CD4-positive, alpha-beta T cell treated with Interferon gamma for 1 hour (primary cell): ENCODE data around the gene PRICKLE1.
"Not testable (repeated sequence)": the region's sequence is repeated elsewhere in the genome, so short reads cannot be mapped to it uniquely, and the experiment has no call there.

Source experiments
- DNase-seq: peaks from one replicate; pipeline ENCODE4 v3.0.0-alpha.2; 2020

PRICKLE1 gene

DNA sequence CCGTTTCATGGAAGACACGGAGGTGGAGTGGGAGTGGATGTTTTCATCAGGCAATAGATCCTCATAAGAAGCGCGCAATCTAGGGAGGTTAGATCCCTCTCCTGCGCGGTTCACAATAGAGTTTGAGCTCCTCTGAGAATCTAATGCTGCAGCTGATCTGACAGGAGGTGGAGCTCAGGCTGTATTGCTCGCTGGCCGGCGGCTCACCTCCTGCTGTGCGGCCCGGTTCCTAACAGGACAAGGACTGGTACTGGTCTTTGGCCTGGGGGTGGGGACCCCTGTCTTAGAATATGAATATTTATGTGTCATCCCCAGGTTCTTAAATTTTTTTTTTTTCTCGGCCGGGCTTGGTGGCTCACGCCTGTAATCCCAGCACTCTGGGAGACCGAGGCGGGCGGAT, 36.7 kb downstream of the PRICKLE1 start:
- no peak for DNase-seq

DNA sequence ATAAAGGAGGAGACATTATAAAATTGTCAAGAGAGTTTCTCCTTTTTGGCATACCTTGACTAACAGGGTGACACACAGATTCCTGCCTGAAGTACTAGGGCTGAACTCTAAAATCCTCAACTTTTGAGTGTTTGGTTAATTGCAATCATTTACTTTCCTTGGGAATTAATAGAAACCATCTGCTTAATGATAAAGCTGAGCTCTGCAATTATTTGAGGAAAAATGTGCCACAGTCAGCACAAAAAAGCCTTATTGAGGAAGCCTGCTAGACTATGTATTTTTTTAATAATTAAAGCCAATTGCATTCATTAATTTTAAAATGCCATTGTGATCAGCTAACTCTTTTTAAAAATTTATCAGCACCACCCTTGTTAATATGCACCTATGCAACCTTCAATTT, 38.7 kb downstream of the PRICKLE1 start:
- no peak for DNase-seq

DNA sequence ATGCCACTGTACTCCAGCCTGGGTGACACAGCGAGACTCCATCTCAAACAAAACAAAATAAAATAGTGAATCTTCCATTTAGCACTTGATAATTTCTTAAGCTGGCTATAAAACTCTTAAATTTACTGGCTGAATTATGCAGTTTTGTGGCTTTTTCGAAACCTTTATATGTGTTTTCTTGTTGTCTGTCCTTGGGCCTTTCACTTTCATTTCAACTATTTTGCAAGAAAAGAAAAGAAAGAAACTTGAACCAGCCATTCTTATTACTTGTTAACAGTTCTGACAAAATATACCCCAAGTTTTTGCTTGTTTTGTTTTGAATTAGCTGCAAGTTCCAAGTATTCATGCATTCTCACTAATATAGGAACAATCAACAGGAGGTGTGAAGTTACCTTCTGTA, 42.8 kb downstream of the PRICKLE1 start:
- DNase-seq: no peak

DNA sequence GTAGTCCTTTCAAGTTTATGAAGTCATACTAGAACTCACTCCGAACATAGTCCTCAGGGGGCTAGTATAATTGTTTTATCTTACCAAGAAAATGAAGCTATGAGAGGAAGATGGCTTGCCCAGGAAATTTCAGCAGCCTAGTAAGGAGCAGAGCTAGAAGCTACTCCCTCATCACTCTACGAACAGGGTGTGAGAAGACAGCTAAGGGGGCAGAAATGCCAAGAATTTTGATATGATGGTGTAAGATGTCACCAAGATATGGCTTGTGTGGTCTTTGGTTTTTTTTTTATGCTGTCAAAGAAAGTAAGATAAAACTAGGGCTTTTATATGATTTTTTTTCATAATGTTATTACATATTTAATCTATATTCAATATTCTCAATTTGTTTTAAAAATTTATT, 47.6 kb downstream of the PRICKLE1 start:
- no peak for DNase-seq

DNA sequence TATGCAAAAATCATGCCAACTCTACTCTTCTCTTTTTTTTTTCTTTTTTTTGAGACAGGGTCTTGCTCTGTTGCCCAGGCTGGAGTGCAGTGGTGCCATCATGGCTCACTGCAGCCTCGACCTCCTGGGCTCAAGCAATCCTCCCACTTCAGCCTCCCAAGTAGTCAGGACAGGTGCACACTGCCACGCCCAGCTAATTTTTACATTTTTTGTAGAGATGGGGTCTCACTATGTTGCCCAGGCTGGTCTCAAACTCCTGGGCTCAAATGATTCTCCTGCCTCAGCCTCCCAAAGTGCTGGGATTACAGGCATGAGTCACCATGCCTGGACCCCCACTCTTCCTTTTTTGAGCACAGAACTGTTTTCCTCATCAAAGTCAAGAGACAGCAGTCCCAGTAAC, 48.2 kb downstream of the PRICKLE1 start:
- DNase-seq: not testable (repeated sequence)

DNA sequence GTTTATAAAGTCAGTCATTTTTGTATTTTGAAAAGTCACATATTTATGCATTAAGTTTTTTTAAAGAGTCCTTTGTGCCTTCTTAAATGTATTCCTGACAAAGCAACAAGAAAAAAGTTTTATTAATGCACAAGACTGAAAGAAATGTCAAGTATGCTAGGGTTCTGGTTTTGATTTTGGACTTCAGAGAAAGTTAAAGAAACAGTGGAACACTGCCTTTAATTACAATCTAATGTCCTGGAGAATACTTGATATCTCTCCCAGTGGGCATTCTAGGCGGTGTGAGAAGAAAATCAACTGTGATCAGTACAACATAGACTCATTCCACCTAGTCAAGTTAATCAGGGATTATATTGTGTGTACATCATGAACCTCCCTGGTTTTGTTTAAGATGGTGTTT, 49.9 kb downstream of the PRICKLE1 start:
- no peak for DNase-seq

DNA sequence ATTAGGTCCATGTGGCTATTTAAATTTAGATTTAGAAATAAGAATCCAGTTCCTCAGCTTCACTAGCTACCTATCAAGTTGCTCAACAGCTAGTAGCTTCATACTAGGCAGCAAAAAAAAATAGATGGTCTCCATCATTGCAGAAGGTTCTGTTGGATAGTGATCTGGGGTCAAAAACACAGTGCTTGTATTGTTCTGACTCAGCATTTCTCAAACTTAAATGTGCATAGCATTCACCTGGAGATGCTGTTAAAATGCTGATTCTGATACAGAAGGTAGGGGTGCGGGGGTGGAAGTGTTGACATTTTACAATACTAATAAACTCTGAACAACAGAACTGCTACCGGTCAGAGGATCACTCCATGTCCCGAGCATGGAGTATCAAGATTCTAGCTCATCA, 51.3 kb downstream of the PRICKLE1 start:
- no peak for DNase-seq

DNA sequence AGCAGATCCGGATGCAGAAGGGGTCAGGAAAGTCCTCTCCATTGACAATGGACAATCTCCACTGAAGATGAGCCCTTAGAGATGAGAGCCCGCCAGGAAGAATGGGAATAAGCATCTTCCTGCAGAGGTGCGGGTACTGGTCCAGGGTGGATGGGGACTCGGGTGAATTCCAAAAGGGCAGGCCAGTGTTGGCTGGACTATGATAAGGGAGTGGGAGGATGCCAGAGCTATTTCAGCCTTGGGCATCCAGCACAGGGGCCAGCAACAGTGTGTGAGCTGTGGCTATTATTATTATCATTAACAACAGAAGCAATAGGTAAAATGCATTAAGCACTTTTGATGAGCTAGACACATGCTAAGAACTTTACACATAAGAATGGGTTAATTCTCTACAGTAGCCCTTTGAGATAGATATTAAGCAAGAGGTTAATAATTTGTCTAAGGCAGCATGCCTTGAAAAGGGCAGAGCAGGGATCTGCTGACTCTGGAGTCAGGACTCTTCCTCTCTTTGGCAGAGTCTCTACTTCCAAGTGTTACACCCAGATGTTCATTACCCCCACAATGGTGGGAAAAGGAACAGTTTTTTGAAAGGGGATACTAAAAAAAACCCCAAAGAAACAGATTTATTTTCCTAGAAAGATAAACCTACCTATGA, 55.2 kb downstream of the PRICKLE1 start:
- DNase-seq: no peak

DNA sequence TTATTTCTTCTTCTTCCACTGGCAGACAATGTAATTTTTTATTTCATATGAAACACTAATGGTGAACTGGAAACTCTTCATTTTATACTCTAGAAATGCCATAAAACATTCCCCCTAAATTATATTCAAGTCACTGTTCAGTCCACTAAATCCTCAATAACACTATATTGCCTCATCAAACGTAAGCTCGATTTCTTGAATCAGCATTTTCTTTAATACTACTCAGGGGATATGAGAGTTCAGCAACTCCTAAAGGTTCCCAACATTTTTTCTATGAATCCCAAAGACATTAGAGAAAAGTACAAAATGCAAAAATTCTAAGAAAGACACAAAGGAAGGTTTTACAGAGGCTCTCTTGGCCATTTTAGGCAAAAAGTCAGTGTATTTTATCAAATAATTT, 59.3 kb downstream of the PRICKLE1 start:
- no peak for DNase-seq

DNA sequence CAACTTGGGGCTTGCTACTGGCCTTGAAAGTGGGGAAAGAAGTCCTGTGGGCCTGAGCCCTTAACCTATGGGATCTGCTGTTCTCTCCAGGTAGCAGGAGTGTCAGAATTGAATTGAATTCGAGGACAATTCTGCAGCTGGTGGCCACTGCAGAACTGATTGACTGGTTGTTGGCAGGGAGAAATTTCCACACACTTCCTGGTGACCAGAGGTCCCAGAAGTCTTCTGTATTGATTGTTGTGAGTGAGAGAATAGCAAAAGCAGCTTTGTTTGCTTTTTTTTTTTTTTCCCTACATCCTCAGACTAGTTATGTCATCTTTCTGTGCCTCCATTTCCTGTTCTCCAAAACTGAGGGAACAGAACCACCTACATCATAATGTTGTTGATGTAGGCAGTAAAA, 64.1 kb downstream of the PRICKLE1 start:
- no peak for DNase-seq

DNA sequence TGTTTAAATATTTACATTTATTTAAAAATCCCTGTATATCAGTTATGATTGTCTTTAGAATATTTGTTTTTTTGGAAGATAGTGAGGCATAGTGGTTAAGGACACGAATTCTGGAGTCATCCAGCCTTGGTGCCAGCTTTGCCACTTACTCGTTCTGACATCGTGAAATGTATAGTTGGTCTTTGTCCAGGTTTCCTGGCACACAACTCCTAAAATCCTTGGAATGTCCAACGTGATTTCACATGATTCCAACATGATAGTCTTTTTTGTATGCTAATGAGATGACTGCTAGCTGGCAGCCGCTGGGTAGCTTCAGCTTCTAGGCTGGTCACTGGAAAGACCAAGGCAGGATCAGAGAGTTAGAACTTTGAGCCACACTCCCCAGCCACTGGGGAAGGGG, 64.8 kb downstream of the PRICKLE1 start:
- no peak for DNase-seq

DNA sequence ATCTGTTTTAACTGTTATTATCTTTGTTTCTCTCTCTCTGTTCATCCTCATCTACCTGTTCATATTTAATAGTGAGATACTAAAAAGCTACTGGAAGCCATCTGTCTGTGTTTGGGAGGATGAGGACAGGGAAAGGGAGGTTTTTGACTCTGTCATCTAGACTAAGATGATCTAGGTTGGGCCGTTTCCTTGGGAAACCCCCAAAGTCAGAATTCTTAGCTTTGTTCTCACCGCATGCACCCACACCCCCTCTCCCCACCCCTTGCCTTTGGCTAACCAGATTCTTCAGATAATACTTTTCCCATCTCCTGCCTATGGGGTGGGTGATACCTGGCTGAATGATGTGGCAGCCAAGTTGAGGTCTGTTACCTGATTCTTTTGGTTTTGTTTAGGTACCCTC, 73.0 kb downstream of the PRICKLE1 start:
- no peak for DNase-seq

DNA sequence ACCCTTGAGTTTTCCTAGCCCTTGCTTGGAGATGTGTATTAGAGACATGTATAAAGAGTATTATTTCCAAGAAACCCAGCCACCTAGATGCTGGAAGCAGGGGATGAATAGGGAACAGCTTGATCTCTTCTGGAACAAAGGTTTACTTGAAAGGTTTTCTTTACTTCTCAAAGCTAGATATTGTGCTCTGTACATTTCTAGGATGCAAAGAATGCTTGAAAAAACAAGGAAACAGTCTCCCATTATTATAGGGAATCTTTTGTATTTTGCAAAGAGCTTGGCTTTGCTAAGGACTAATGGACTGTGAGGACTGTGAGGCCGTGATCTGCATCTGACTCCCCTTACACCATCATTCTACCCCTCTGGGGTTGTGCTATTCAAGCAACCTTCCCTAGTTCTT, 77.9 kb downstream of the PRICKLE1 start:
- no peak for DNase-seq

DNA sequence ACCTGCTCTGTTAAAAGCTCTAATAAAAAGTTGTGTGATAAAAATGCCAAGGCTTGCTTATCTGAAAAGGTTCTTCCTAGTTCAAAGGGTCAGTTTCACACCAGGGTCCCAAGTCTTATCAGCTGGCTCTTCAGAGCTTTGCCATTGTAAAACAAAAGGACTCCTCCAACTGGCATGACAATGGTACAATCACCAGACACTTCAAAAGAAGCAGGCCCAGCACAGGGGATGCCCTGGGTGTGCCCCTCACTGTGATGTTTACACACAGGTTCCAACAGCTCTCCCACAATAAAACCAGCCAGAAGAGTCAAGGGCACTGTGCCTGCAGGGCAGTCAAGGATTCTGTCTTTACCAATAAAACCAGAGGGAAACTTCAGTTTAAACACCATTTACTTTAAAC, 78.7 kb downstream of the PRICKLE1 start:
- no peak for DNase-seq

DNA sequence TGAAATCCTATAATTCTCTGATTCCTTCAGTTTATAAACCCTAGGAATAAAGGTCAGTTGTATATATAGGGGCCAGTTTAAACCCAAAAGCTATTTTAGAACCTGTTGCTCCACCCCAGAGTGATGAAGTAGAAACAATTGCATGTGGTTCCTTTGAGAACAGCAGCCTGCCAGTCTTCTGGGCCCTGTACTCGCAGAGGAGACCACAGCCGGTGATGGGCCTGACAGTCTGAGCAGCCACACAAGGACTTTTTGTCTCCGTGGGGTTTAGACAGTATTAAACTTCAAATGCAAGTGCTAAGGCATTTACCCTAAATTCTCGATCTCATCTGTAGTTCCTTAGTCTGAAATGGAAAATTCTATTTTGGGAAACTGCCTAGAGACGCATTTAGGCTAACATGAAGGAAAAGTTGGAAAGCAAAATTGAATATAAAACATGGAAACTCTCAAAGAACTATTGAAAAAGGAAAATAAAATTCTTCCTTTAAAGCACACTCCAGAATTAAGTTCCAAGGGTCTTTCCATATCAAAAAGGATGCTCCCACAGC, 80.6 kb downstream of the PRICKLE1 start:
- DNase-seq: no peak

DNA sequence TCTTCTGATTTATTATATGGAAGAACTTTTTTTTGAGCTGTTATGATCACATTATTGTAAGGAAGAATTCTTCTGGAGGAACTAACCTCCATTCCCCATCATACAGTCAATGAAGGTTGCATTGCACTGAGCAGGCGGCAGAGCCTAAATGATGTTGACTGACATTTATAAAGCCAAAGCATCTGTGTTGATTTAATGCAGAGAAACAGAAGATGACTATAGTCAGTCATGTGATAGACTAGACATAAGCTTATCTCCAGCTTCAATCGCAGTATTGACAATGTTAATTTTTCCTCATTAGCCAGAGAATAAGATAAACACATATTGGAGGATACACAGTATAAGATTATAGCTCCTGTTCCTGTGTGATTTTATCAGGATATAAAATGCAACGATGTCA, 82.0 kb downstream of the PRICKLE1 start:
- DNase-seq: no peak

DNA sequence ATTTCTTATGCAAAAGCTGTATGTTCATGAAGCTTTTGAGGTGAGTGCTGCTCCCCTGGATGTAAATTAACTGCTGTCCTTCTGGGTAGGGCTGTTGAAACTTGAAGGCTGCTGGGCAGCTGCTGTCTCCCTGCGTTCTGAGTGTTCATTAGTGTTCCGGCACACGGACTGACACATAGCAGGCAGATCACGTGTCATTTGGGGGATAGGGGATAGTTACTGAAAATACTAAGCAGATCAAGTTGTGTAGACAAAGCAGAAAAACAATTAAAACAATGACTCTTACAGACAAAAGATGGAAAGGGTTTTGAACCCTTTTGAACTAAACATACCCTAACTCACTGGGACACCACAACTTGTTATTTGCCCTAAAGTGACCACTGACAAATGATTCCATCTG, 82.5 kb downstream of the PRICKLE1 start:
- DNase-seq: no peak

DNA sequence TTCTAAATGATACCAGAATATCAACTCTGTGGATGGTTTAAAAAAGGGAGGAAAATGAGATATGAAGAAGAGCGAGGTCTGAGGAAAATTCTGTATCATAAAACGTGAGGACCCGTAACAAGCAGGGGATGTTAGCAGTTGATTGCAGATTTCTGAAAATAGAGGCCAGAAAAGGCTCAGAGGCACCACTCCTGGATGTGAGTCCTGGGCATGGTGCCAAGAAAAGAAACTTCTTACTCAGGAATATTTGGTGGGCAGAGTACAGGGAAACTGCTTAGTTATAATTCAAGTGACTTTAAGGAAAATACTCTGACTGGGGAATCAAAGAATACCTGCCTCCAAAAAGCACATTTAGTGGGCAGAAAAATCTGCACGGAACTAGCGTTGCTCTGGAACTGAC, 85.5 kb downstream of the PRICKLE1 start:
- DNase-seq: no peak

DNA sequence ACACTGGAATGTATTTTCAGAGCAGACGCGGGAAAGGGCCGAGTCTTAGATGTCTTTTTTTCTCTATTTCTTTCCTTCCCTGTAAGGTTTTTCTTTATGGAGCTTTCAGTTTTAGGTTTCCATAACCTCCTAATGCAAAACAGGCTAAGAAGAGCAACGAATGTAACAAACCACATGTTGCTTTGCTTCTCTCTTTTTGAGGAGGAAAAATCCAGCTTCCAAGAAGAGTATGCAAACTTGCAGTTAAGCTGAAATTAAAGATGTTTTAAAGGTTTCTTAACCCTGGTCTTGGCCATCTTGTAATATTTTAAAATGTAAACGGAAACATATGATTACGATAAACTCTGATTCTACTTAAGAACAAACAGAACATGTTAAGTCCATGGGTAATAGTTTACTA, 86.9 kb downstream of the PRICKLE1 start:
- no peak for DNase-seq

DNA sequence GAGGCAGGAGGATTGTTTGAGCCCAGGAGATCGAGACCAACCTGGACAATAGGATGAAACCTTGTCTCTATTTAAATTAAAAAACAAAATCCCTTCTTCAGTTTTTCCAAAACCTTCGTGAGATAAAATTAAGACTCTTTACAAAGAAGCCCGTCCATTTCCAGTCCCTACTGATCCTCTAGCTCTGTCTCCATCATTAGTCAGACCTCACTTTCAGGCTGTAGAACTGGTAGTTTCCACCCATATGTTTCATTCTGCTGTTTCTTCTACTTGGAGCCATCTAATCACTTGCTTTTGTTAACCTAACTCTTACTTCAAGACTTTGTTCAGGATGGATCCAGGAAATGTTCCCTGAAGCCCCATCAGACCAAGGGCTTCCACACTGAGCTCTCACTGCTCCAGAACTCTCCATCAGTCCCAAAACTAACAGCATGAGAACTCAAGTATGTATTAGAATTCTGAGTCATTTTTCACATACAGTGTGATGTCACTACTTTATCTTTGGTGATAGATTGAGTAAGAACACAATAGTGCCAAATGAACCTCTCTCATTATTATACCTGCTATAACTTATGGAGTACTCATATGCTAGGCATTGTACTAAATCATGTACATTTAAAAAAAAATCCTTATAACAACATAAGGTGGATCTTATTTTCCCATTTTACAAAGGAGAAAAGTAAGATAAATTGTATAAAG, 90.8 kb downstream of the PRICKLE1 start:
- DNase-seq: no peak

DNA sequence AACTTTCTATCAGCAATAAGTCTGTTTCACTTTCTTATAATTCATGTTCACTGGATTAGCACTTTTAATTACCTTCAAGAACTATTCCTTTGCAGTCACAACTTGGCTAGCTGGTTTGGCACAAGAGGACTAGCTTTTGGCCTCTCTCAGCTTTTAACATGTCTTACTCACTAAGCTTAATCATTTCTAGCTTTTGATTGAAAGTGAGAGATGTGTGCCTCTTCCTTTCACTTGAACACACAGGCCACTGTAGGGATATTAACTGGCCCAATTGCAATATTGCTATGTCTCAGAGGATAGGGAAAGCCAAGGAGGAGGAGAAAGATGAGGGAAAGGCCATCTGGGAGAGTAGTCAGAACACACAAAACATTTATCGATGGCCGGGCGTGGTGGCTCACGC, 92.7 kb downstream of the PRICKLE1 start:
- no peak for DNase-seq

DNA sequence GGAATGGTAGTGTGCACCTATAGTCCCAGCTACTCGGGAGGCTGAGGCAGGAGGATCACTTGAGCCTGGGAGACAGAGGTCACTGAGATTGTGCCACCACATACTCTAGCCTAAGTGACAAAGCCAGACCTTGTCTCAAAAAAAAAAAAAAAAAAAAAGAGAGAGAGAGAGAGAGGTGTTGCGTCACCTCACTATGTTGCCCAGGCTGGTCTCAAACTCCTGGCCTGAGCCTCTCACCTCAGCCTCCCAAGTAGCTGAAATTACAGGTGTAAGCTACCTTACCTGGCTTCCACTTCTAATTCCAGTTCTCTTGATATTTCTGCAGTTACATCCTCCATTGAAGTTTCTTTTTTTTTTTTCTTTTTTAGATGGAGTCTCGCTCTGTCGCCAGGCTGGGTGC, 94.3 kb downstream of the PRICKLE1 start:
- DNase-seq: no peak

DNA sequence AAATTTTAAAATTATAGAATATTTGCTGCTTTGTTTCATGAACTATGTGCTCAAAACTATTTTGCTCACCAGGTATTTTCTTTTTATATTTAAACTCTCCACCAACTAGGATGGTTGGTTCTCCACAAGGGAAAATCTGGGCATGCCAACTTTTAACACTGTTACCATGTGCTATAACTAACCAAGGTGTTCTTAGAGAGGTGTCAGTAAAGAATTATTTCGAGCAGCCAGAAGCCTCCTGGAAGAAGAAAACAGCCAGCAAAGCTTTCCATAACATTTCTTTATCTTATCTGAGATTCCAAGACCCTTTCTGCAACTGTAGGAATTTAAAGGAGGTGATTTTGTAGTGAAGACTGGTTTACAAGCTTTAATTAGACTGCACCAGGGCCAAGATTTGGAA, 97.3 kb downstream of the PRICKLE1 start:
- no peak for DNase-seq

DNA sequence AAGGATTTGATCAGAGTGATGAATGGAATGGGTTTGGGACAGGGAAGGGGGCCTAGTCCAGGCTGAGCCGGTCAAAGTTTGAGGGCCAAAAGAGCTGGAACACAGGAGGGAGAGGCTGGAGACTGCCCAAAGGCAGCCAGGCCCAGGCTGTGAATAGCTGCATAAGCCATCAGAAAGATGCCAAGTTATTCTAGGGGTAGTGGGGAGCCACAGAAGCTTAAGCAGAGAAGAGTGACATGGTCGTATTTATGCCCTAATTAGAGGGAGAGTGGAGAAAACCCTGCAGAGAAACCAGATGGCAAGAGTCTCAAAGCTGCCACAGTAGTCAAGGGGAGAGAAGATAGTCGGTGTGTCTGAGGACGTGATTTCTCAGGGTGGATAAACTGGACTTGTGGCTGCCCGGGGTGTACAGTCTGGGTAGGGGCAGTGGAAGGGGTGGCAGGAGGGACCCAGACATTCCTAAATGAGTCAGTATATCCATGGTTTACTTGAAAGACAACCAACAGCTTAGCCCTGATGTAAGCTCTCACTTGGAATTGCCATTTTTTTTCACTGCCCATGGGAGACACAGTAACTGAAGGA, 99.2 kb downstream of the PRICKLE1 start:
- no peak for DNase-seq
